AG09319 (cell line): ENCODE data around the gene MYLK.

ENCODE experiments used
- DNase-seq: peaks from one replicate; pipeline ENCODE4 v3.0.0-alpha.2; 2010; ENCODE audit warnings: low read depth; ENCODE audit errors: extremely low read depth
- CTCF ChIP-seq: IDR thresholded peaks from 2 replicates; pipeline ENCODE4 v1.5.1; 2011; ENCODE audit warnings: low read depth, mild to moderate bottlenecking, inconsistent platforms, low read length, moderate library complexity

MYLK gene

GRCh38 chr3:123815981-123816380, 68.2 kb downstream of the MYLK start:
- DNase-seq, result no peak
- no peak for TF ChIP-seq CTCF

- no peak for TF ChIP-seq CTCF
- no peak for DNase-seq
Measured at GRCh38 chr3:123813876-123814275, 70.3 kb downstream of the MYLK start.

- no peak for DNase-seq
- TF ChIP-seq CTCF, result no peak
Measured at GRCh38 chr3:123809597-123809996, 74.5 kb downstream of the MYLK start.

- no peak for TF ChIP-seq CTCF
- DNase-seq, result no peak
Measured at GRCh38 chr3:123808812-123809211, 75.3 kb downstream of the MYLK start.

- no peak for TF ChIP-seq CTCF
- DNase-seq, result no peak
Measured at GRCh38 chr3:123807820-123808219, 76.3 kb downstream of the MYLK start.

GRCh38 chr3:123805504-123805903, 78.6 kb downstream of the MYLK start:
- no peak for DNase-seq
- no peak for TF ChIP-seq CTCF

GRCh38 chr3:123805101-123805500, 79.0 kb downstream of the MYLK start:
- no peak for DNase-seq
- TF ChIP-seq CTCF, result no peak
